RWPE2 (cell line): ENCODE data around the gene MALRD1.

Experiments used
- ATAC-seq: fragments of 200-7000 bp; cut with Tn5 transposase; 3 replicates; pipeline ENCODE4 v1.9.1; 2021; ENCODE audit warnings: low read depth
- DNase-seq: peaks from one replicate; pipeline ENCODE4 v3.0.0-alpha.2; 2020; ENCODE audit warnings: low spot score
- H3K27ac ChIP-seq: fragments of 450-650 bp; 2 replicates; pipeline ENCODE4 v1.5.1; 2017; ENCODE audit warnings: mild to moderate bottlenecking; ENCODE audit not compliant: poor library complexity, severe bottlenecking
- H3K27me3 ChIP-seq: fragments of 250-450 bp; sonication (Bioruptor Pico); 2 replicates; pipeline ENCODE4 v1.5.1; 2021; ENCODE audit warnings: mild to moderate bottlenecking, moderate library complexity; ENCODE audit not compliant: insufficient read depth, poor library complexity, severe bottlenecking
- H3K36me3 ChIP-seq: fragments of 250-450 bp; sonication (Bioruptor Pico); 2 replicates; pipeline ENCODE4 v1.5.1; 2020; ENCODE audit warnings: low read depth, mild to moderate bottlenecking, moderate library complexity
- H3K4me1 ChIP-seq: fragments of 250-450 bp; sonication (Bioruptor Pico); 2 replicates; pipeline ENCODE4 v1.5.1; 2021; ENCODE audit warnings: mild to moderate bottlenecking, moderate library complexity; ENCODE audit not compliant: insufficient read depth, poor library complexity, severe bottlenecking
- H3K4me3 ChIP-seq: fragments of 250-450 bp; sonication (Bioruptor Pico); 2 replicates; pipeline ENCODE4 v1.5.1; 2021; ENCODE audit warnings: mild to moderate bottlenecking, moderate library complexity; ENCODE audit not compliant: severe bottlenecking
- H3K9me3 ChIP-seq: fragments of 250-450 bp; sonication (Bioruptor Pico); 2 replicates; pipeline ENCODE4 v1.5.1; 2021; ENCODE audit warnings: mild to moderate bottlenecking, moderate library complexity; ENCODE audit not compliant: severe bottlenecking
- CTCF ChIP-seq: fragments of 450-650 bp; IDR thresholded peaks from one replicate; pipeline ENCODE4 v1.5.1; 2017; ENCODE audit warnings: mild to moderate bottlenecking, moderate library complexity; ENCODE audit not compliant: poor library complexity, severe bottlenecking

MALRD1 gene

GRCh38 chr10:19168584-19168983 lies 120.0 kb downstream of the MALRD1 start:
- DNase-seq: no peak
- no peaks in the 10 kb centered on the region for H3K27me3 ChIP-seq
- peak; percentile 16 for TF ChIP-seq CTCF

GRCh38 chr10:19169041-19169440 lies 120.4 kb downstream of the MALRD1 start:
- H3K27ac ChIP-seq: no peak overlapping the region
- H3K9me3 ChIP-seq: no peaks in the 10 kb centered on the region
- ATAC-seq: no peak
- DNase-seq: no peak
- H3K4me1 ChIP-seq: no peaks in the 10 kb centered on the region
- H3K4me3 ChIP-seq: no peak overlapping the region
- TF ChIP-seq CTCF: no peak
- no peaks in the 10 kb centered on the region for H3K36me3 ChIP-seq
- H3K27me3 ChIP-seq: no peaks in the 10 kb centered on the region

More at GRCh38 chr10:19168584-19168983, 120.0 kb downstream of the MALRD1 start:
- H3K27ac ChIP-seq: no peak overlapping the region
- no peaks in the 10 kb centered on the region for H3K36me3 ChIP-seq
- ATAC-seq: no peak
- H3K4me1 ChIP-seq: no peaks in the 10 kb centered on the region
- H3K4me3 ChIP-seq: no peak overlapping the region
- no peaks in the 10 kb centered on the region for H3K9me3 ChIP-seq

GRCh38 chr10:19169684-19170083 lies 121.1 kb downstream of the MALRD1 start:
- no peaks in the 10 kb centered on the region for H3K9me3 ChIP-seq
- DNase-seq: no peak
- H3K36me3 ChIP-seq: no peaks in the 10 kb centered on the region
- TF ChIP-seq CTCF: no peak
- H3K27me3 ChIP-seq: no peaks in the 10 kb centered on the region
- peak; percentile 42; the same call in 1 of the 3 replicates for ATAC-seq
- H3K27ac ChIP-seq: no peak overlapping the region
- H3K4me3 ChIP-seq: no peak overlapping the region
- H3K4me1 ChIP-seq: no peaks in the 10 kb centered on the region

GRCh38 chr10:19178675-19179074 lies 130.1 kb downstream of the MALRD1 start:
- Histone ChIP-seq H3K4me3 (no peak overlapping the region), H3K4me1 (no peaks in the 10 kb centered on the region), H3K36me3 (no peaks in the 10 kb centered on the region), H3K27ac (no peak overlapping the region), H3K9me3 (no peaks in the 10 kb centered on the region), H3K27me3 (no peaks in the 10 kb centered on the region)
- ATAC-seq (no peak), DNase-seq (no peak)
- no peak for TF ChIP-seq CTCF

- no peaks in the 10 kb centered on the region for H3K9me3 ChIP-seq
- TF ChIP-seq CTCF: no peak
- no peak overlapping the region for H3K4me3 ChIP-seq
- H3K27me3 ChIP-seq: no peaks in the 10 kb centered on the region
- no peak overlapping the region for H3K27ac ChIP-seq
- DNase-seq (no peak), ATAC-seq (no peak)
- H3K4me1 ChIP-seq: no peaks in the 10 kb centered on the region
- H3K36me3 ChIP-seq: no peaks in the 10 kb centered on the region
These were observed 136.3 kb downstream of the MALRD1 start for GRCh38 chr10:19184891-19185290.
